ENCODE results near the gene DCAF17.
A peak's percentile ranks its signal among the peaks of the same experiment; 100 is the strongest.

Gene DCAF17

GRCh38 chr2:171407676-171408044 is 26.4 kb upstream of the DCAF17 start:
- DNase-seq (ENCODE audit: low read depth in 2 of 2): no peak
- H3K4me3 ChIP-seq (replicated peaks in 1 of 2; ENCODE audit: low read depth in 2 of 2, low read length in 2 of 2): no peak overlapping the region
- TF ChIP-seq CTCF (IDR thresholded peaks at IDR 0.05; ENCODE audit: low read depth, low read length): no peak

DNA sequence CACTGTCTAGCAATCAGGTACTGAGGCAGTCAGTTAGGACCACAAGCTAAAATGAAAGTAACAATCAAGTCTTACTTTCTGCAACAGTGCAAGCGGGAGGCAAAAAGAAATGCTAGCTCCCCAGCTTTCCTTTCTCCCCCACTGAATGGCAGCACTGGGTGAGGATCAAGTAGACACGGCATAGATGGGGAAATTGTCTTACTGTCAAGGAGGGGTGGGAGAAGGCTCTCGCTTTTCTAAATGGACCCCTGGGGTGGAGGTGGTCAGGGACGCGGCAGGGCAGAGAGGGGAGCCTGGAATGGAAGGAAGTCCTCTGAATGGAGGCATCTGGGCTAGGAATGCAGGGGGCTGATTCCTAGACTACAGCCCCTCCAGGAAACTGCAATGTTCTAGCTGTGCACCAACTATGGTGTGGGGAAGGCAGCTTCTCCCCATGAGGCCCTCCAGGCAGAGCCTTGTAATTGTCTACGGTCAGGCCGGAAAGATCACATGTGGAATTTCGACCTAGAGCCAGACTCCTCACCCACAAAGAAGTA is 24.5 kb upstream of the DCAF17 start:
- no peak overlapping the region for H3K4me3 ChIP-seq (replicated peaks in 1 of 2; ENCODE audit: low read depth in 2 of 2, low read length in 2 of 2)
- DNase-seq (ENCODE audit: low read depth in 2 of 2): no peak
- no peak for TF ChIP-seq CTCF (IDR thresholded peaks at IDR 0.05; ENCODE audit: low read depth, low read length)

DNA sequence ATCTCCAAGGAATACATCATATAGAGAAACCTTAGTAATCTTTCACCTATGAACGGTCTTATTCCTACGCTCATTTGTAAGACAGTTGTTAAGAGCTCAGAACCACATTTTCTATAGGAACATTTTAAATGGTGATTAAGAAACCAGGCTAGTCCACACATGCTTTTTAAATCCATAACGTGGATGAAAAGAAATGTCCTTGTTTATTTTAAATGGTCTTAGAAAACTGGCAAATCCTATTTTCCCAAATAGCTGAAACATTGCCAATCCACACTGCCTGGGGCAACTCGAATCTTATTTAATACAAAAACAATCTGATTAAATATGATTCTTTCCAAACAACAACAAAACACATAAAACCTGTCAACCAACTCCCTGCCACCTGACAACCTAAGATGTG is 23.9 kb upstream of the DCAF17 start:
- DNase-seq (ENCODE audit: low read depth in 2 of 2): peak in 1 of 2 donors; percentile 25
- no peak for TF ChIP-seq CTCF (IDR thresholded peaks at IDR 0.05; ENCODE audit: low read depth, low read length)
- H3K4me3 ChIP-seq (replicated peaks in 1 of 2; ENCODE audit: low read depth in 2 of 2, low read length in 2 of 2): no peak overlapping the region

GRCh38 chr2:171410624-171411023 is 23.4 kb upstream of the DCAF17 start:
- no peak overlapping the region for H3K4me3 ChIP-seq (replicated peaks in 1 of 2; ENCODE audit: low read depth in 2 of 2, low read length in 2 of 2)
- no peak for TF ChIP-seq CTCF (IDR thresholded peaks at IDR 0.05; ENCODE audit: low read depth, low read length)
- DNase-seq (ENCODE audit: low read depth in 2 of 2): peak in 1 of 2 donors; percentile 34

GRCh38 chr2:171411214-171411613 is 22.8 kb upstream of the DCAF17 start:
- TF ChIP-seq CTCF (IDR thresholded peaks at IDR 0.05; ENCODE audit: low read depth, low read length): no peak
- DNase-seq (ENCODE audit: low read depth in 2 of 2): no peak

DNA sequence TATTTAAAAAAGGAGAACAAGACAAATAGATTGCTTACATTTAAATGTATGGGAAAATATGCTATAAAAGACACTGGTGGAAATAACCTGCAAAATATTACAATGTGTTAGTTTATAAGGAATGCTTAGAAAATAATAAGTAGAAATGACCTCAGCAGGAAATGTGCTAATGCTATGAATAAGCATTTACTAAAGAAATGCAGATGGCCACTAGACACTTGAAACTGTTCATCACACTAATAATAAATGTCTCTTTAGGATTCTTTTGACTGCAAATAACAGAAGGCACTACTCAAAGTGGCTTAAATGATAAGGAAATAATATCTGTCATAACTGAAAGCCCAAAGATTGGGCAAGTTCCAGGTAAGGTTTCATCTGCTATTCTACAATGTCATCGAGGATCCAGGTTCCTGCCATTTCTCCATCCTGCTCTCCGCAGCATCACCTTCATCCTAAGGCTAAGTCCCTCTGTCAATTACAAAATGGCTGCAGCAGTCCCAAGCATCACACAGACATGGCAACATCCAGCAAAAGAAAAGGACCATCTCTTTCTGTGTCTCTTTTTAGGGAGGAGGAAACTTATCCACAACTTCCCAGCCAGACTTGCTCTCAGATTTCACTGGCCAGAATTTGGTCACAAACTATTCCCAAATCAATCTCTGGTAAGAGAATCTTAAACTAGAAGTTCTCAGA is 22.1 kb upstream of the DCAF17 start:
- H3K4me3 ChIP-seq (replicated peaks in 1 of 2; ENCODE audit: low read depth in 2 of 2, low read length in 2 of 2): no peak overlapping the region

More at GRCh38 chr2:171411214-171411613, 22.8 kb upstream of the DCAF17 start:
- H3K4me3 ChIP-seq (replicated peaks in 1 of 2; ENCODE audit: low read depth in 2 of 2, low read length in 2 of 2): no peak overlapping the region

More for the DNA sequence above, 22.1 kb upstream of the DCAF17 start:
- no peak for TF ChIP-seq CTCF (IDR thresholded peaks at IDR 0.05; ENCODE audit: low read depth, low read length)
- DNase-seq (ENCODE audit: low read depth in 2 of 2): peak; percentile 38 to 75

Measured in cardiac fibroblast (primary cell).